ENCODE results near the gene ATP2B2. TPM values are rescaled to one million over a fixed set of nuclear protein-coding genes. Genes with fewer than 3 reads are reported as not detected.

Gene ATP2B2
- total and polyA plus RNA-seq, 8 donors: 0.01 to 0.18 (median 0.06) TPM; not detected in 1

DNA sequence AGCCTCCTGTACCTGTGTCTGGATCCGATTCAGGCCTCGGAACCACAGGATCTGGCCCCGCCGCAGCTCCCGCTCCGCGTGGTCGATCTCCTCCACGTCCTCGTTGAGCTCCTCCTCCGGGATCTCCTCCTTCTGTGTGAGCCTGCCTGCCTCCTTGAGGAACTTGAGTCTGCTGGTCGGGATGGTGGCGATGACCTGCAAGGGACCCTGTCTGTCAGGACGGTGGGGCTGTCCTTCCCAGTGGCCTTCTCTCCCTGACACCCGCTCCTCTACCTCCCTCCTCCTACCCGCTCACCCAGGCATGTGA, 167.3 kb downstream of the ATP2B2 start:
- Histone ChIP-seq H3K27ac (no peak overlapping the region), H3K4me3 (no peak overlapping the region), H3K9me3 (no peaks in the 10 kb centered on the region), H3K27me3 (no peaks in the 10 kb centered on the region), H3K4me1 (no peaks in the 10 kb centered on the region), H3K36me3 (no peaks in the 10 kb centered on the region)
- ATAC-seq: no peak
- intact Hi-C loops (cut with DNase I): no loop called here
- TF ChIP-seq, protein P1, sequence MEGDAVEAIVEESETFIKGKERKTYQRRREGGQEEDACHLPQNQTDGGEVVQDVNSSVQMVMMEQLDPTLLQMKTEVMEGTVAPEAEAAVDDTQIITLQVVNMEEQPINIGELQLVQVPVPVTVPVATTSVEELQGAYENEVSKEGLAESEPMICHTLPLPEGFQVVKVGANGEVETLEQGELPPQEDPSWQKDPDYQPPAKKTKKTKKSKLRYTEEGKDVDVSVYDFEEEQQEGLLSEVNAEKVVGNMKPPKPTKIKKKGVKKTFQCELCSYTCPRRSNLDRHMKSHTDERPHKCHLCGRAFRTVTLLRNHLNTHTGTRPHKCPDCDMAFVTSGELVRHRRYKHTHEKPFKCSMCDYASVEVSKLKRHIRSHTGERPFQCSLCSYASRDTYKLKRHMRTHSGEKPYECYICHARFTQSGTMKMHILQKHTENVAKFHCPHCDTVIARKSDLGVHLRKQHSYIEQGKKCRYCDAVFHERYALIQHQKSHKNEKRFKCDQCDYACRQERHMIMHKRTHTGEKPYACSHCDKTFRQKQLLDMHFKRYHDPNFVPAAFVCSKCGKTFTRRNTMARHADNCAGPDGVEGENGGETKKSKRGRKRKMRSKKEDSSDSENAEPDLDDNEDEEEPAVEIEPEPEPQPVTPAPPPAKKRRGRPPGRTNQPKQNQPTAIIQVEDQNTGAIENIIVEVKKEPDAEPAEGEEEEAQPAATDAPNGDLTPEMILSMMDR (IDR thresholded peaks at IDR 0.05): no peak
- DNase-seq: no peak

DNA sequence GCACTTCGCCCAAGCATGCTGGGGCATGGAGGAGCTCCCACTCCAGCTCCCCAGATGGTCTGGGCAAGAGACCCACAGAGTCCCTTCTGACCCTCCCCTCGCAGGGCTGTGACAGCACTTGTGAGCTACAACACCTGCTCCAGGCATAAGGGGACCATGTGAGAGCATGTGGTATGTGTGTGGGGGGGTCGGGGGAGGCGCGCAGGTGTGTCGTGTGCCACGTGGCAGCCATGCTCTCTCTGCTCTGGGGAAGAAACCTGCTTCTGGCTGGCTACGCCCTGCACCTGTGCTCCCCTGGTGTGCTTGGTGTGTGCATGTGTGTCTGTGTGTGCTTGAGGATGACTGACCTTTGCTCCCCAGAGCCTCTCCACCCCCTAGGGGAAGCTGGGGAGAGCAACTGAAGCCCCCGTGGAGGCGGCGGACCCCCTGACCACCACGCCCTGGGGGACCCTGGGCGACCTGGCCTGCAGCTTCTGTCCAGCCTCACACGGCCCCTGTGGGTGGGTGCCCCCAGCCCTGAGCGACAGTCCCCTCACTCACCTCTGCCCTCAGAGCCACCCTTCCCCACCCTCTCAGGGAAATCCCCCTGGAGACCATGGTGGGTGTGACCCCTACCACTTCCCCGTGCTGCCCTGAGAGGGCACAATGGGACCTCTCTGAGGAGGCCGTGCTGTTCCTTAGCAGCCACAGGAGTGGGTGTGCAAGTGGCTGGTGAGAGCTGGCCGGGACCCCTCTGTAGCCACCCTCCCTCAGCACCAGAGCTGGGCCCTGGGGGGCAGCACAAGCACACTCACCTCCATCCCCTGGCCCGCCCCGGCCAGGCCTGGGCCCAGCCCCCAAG, 167.8 kb downstream of the ATP2B2 start:
- ATAC-seq: no peak
- Histone ChIP-seq H3K36me3 (no peaks in the 10 kb centered on the region), H3K4me3 (no peak overlapping the region), H3K27me3 (no peaks in the 10 kb centered on the region), H3K27ac (no peak overlapping the region), H3K4me1 (no peaks in the 10 kb centered on the region), H3K9me3 (no peaks in the 10 kb centered on the region)
- TF ChIP-seq, protein P1 (IDR thresholded peaks at IDR 0.05): no peak
- no peak for DNase-seq
- intact Hi-C loops (cut with DNase I): no loop called here

DNA sequence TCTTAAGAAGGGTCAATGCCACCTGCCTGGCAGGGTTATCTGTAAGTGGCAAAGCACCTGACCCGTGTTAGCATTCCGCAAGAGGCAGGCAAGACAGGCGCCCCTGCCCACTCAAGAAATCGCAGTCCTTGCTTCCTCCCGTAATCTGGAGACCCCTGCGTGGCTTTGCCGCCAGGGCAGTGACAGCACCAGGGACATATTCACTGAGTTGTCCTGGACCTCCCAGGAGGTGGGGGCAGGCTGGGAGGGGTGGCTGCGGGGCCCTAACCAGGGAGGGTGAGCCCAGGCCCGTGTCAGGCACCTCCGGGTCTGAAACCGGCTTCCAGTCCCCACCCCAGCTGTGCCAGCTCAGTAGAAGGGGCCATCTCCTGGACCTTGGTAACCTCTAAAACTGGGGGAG, 168.6 kb downstream of the ATP2B2 start:
- H3K27me3 ChIP-seq: no peaks in the 10 kb centered on the region
- DNase-seq (no peak), ATAC-seq (no peak)
- no peaks in the 10 kb centered on the region for H3K36me3 ChIP-seq
- H3K27ac ChIP-seq: no peak overlapping the region
- H3K4me3 ChIP-seq: no peak overlapping the region
- no peaks in the 10 kb centered on the region for H3K4me1 ChIP-seq
- TF ChIP-seq, protein P1 (IDR thresholded peaks at IDR 0.05): no peak
- no peaks in the 10 kb centered on the region for H3K9me3 ChIP-seq
- intact Hi-C loops (cut with DNase I): no loop called here

DNA sequence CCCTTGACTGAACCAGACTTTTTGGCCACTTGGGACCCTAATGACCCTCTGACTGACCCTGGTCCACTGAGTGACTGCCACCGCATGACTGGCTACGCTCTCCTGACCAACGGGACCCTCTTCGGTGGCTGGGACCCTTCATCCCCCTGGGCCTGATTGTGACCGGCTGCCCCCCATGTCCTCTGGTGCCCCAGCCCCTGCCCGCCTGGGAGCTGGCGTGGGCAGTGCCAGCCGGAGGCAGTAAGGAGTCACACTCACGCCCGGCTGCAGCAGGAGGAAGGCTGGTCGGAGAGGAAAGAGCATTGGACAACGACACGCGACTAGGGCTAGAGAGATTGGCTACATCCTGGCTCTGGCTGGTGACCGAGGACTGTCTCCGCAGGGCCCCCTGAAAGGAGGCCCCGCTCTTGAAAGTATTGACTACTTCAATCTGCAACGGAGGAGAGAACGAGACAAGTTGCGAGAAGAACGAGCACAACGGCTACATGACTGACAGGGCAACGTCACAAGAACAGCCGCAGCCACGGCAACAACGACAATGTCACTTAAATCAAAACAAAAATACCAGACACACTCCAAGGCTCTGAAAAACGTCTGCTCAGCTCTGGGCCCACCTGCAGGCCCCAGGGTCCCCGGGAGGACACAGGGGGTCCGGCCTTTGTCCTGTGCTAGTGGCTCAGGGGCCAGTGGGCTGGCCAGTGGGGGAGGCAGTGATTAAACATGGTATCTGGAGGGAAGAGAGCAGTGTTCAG, 169.3 kb downstream of the ATP2B2 start:
- Histone ChIP-seq H3K36me3 (no peaks in the 10 kb centered on the region), H3K9me3 (no peaks in the 10 kb centered on the region), H3K27ac (no peak overlapping the region), H3K27me3 (peaks cover 0 to 2% of the 10 kb centered on the region in 2 donors), H3K4me1 (no peaks in the 10 kb centered on the region), H3K4me3 (no peak overlapping the region)
- DNase-seq: peak in 1 of 4 donors; percentile 12
- ATAC-seq: peak; percentile 20
- intact Hi-C loops (cut with DNase I): no loop called here
- TF ChIP-seq, protein P1 (IDR thresholded peaks at IDR 0.05): no peak

DNA sequence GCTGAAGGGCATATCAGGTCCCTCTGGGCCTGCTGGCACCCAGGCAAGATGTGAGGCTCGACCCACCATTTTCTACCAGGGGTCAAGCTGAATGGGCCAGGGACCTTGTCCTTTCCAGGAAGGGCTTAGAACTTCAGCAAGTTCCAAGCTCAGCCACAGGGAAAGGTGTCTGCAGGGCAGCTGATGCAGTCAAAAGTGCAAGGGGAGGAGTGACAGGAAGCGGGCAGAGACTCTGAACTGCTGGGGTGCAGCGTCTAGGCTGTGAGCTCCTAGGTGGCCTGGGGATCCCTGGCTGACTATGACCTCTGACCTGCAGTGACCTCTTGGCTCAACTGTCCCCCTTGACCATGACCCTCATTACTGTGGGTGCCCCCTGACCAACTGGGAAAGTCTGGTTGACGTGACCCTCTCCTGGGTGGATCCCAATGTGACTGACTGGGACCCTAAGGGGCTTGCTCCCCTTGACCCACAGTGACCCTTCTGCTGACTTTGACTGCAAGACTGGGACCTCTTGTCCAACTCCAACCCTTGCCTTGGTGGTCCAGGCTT, 170.1 kb downstream of the ATP2B2 start:
- no peak overlapping the region for H3K4me3 ChIP-seq
- DNase-seq: no peak
- no peak overlapping the region for H3K27ac ChIP-seq
- TF ChIP-seq, protein P1 (IDR thresholded peaks at IDR 0.05): no peak
- intact Hi-C loops (cut with DNase I): no loop called here
- no peaks in the 10 kb centered on the region for H3K4me1 ChIP-seq
- H3K27me3 ChIP-seq: peaks cover 0 to 10% of the 10 kb centered on the region in 2 donors
- no peaks in the 10 kb centered on the region for H3K9me3 ChIP-seq
- no peaks in the 10 kb centered on the region for H3K36me3 ChIP-seq
- no peak for ATAC-seq

Measured in left lung (tissue), 10 donors.